Upper lobe of left lung (tissue), 6 donors: ENCODE results near the gene TMEM94. TPM values are rescaled to one million over a fixed set of nuclear protein-coding genes. Genes with fewer than 3 reads are reported as not detected.
"Not testable (repeated sequence)": the region's sequence is repeated elsewhere in the genome, so short reads cannot be mapped to it uniquely, and the experiment has no call there.

Experiments used
- ATAC-seq, 2 donors: fragments of 200-7000 bp; cut with Tn5 transposase; one replicate each; pipeline ENCODE4 v1.9.1; 2022; ENCODE audit warnings: mild to moderate bottlenecking in 2 of 2, moderate library complexity in 2 of 2; ENCODE audit not compliant: low FRiP score in 2 of 2
- DNase-seq, 2 donors: peaks; one replicate each; pipeline ENCODE4 v3.0.0-alpha.2; 2019 to 2020
- H3K27ac ChIP-seq, 4 donors: fragments of 200-600 bp; sonication (generic); one replicate each; pipeline ENCODE4 v1.5.1; 2016 to 2019
- H3K27me3 ChIP-seq, 4 donors: fragments of 200-600 bp; sonication (generic); one replicate each; pipeline ENCODE4 v1.5.1; 2017 to 2019
- H3K36me3 ChIP-seq, 4 donors: fragments of 200-600 bp; sonication (generic); one replicate each; pipeline ENCODE4 v1.5.1; 2016 to 2019
- H3K4me1 ChIP-seq, 4 donors: fragments of 200-600 bp; sonication (generic); one replicate each; pipeline ENCODE4 v1.5.1; 2018 to 2019
- H3K4me3 ChIP-seq, 4 donors: fragments of 200-600 bp; sonication (generic); one replicate each; pipeline ENCODE4 v1.5.1; 2017 to 2019; ENCODE audit warnings: mild to moderate bottlenecking in 2 of 4, moderate library complexity in 1 of 4
- H3K9me3 ChIP-seq, 4 donors: fragments of 200-600 bp; sonication (generic); one replicate each; pipeline ENCODE4 v1.5.1; 2018 to 2019
- CTCF ChIP-seq, 6 experiments: fragments of 450-650 bp in 4 of 6; fragments of 200-600 bp in 2 of 6; sonication (generic) in 2 of 6; IDR thresholded peaks; one replicate each; pipeline ENCODE4 v1.5.1; 2016 to 2019; ENCODE audit warnings: antibody characterized with exemption in 6 of 6
- EP300 ChIP-seq, 4 donors: sonication (generic); formaldehyde crosslinking; IDR thresholded peaks; one replicate each; pipeline ENCODE4 v1.5.1; 2017; ENCODE audit warnings: antibody characterized with exemption in 4 of 4, control low read depth in 2 of 4
- POLR2A ChIP-seq, 4 donors: fragments of 450-650 bp; IDR thresholded peaks; one replicate each; pipeline ENCODE4 v1.5.1; 2016 to 2017; ENCODE audit warnings: antibody characterized with exemption in 4 of 4, mild to moderate bottlenecking in 2 of 4
- POLR2AphosphoS5 ChIP-seq, 2 donors: sonication (generic); formaldehyde crosslinking; IDR thresholded peaks; one replicate each; pipeline ENCODE4 v1.5.1; 2017; ENCODE audit warnings: antibody characterized with exemption in 2 of 2
- WGBS, 2 donors: methylation state at CpG; one replicate each; pipeline ENCODE4 v1.1.5; 2017 to 2018; 5-methylcytosine and 5-hydroxymethylcytosine counted together
- total RNA-seq, 6 donors: library from RNA; depleted of rRNA in 4 of 6; stranded (reverse); fragments of >200 nt in 4 of 6; gene quantifications; one replicate each; pipeline versions ENCODE4 v1.1.0 to v1.2.1, GENCODE V29; 2016 to 2021
- donor health status: DM: no; HTN: no; CAD: no; lungs with moderate emphysema.
- donor health status: DM: no; HTN: yes; CAD: no; lungs with severe emphysema.

The TMEM94 gene
- total RNA-seq, 6 donors from 2014 or later = 62.3 to 320 (median 90.5) TPM

DNA sequence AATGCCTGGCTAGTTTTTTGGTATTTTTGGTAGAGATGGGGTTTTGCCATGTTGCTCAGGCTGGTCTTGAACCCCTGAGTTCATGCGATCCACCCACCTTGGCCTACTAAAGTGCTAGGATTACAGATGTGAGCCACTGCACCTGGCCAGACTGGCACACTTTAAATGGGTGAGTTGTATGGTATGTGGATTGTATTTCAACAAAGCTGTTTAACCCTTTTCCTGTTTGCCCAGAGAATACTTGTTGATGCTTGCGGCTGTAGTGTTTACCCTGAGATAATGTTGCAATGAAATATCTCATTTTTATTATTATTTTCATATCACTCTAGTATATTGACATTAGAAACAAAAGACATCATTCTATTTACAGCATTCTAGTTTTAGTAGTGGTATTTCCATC is 17.1 kb upstream of the TMEM94 start:
- Histone ChIP-seq H3K4me1 (peaks cover 13 to 26% (median 14%) of the 10 kb centered on the region in 4 donors), H3K36me3 (no peaks in the 10 kb centered on the region), H3K9me3 (no peaks in the 10 kb centered on the region), H3K27ac (peak overlapping the region in 2 of 4 donors; percentile 16 to 80), H3K4me3 (no peak overlapping the region), H3K27me3 (no peaks in the 10 kb centered on the region)
- TF ChIP-seq EP300 (IDR thresholded peaks at IDR 0.05) = no peak
- no peak for TF ChIP-seq CTCF (IDR thresholded peaks at IDR 0.05)
- TF ChIP-seq POLR2AphosphoS5 (IDR thresholded peaks at IDR 0.05) = no peak
- TF ChIP-seq POLR2A (IDR thresholded peaks at IDR 0.05) = no peak
- no peak for ATAC-seq
- DNase-seq = no peak
- WGBS, 2 donors = 64 to 73% methylated on average over 2 of the region's 2 CpGs

DNA sequence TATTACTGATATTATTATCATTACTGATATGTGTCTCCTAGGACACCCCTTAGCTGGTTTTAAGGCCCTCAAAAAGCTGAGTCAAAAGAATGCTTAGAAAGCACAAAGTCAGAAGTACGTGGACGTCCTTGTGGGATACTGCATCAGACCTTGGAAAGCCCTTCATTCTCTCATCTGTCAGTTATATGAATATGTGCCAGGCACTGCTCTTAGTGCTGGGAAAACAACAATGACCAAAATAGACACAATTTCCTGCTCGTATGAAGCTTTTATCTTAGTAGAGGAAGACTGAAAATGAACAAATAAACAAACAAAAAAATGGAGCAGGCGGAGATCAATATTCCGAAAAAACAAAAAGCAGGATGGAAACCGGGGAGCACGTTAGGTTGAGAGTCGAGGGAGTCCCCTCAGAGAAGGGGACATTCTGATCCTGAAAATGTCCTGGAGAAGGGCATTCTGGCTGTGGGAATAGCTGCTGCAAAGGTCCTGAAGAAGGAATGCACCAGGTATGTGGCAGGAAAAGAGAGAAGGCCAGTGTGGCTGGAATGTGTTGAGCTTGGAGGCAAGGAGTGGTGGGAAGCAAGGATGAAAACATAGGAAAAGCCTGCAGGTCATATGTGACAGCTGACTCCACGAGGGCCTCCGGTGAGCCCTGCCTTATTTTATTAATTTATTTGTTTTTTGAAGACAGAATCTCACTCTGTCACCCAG is 15.5 kb upstream of the TMEM94 start:
- TF ChIP-seq POLR2A (IDR thresholded peaks at IDR 0.05) (no peak), EP300 (IDR thresholded peaks at IDR 0.05) (peak in 3 of 4 donors; percentile 76 to 93 (median 87)), POLR2AphosphoS5 (IDR thresholded peaks at IDR 0.05) (peak in 1 of 2 donors; percentile 90), CTCF (IDR thresholded peaks at IDR 0.05) (no peak)
- H3K9me3 ChIP-seq = no peaks in the 10 kb centered on the region
- H3K27ac ChIP-seq = peak overlapping the region; percentile 37 to 83 (median 71)
- 46 to 62% methylated on average over 10 of the region's 10 CpGs for WGBS, 2 donors
- H3K4me3 ChIP-seq = no peak overlapping the region
- no peaks in the 10 kb centered on the region for H3K27me3 ChIP-seq
- ATAC-seq (peak in 1 of 2 donors; percentile 41), DNase-seq (no peak)
- H3K4me1 ChIP-seq = peaks cover 11 to 30% (median 19%) of the 10 kb centered on the region in 4 donors
- no peaks in the 10 kb centered on the region for H3K36me3 ChIP-seq

DNA sequence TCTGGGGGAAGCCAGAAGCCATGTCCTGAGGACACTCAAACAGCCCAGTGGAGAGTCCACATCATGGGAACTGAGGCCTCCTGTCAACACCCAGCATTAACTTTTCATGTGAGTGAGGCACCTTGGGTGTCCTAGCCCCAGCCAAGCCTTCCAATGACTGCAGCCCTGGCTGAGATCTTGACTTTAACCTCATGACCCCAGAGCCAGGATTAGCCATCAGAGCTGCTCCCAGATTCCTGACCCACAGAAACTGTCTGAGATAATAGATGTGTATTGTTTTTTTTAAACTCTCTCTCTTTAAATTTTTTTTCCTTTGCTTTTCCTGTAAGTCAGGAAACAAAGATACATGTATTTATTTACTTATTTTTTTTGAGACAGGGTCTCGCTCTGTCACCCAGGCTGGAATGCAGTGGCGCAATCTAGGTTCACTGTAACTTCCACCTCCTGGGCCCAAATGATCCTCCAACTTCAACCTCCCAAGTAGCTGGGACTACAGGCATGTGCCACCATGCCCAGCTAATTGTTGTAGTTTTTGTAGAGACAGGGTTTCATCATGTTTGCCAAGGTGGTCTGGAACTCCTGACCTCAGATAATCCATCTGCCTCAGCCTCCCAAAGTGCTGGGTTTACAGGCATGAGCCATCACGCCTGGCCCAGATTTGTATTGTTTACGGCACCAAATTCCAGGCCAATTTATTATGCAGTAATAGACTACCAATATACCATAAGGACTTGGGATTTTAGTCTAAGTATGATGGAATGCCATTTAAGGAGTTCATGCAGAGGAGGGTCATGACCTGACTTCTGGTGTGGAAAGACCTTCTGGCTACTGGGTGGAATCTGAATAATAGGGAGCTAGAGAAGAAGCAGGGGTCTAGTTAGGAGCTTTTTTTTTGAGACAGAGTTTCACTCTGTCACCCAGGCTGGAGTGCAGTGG is 14.0 kb upstream of the TMEM94 start:
- WGBS, 2 donors = 64 to 75% methylated on average over 3 to 4 of the region's 4 CpGs
- TF ChIP-seq POLR2AphosphoS5 (IDR thresholded peaks at IDR 0.05) (no peak), CTCF (IDR thresholded peaks at IDR 0.05) (no peak), EP300 (IDR thresholded peaks at IDR 0.05) (no peak), POLR2A (IDR thresholded peaks at IDR 0.05) (no peak)
- H3K9me3 ChIP-seq = no peaks in the 10 kb centered on the region
- H3K4me3 ChIP-seq = no peak overlapping the region
- H3K27ac ChIP-seq = peak overlapping the region; percentile 37 to 83 (median 71)
- no peaks in the 10 kb centered on the region for H3K27me3 ChIP-seq
- ATAC-seq (no peak), DNase-seq (no peak)
- H3K4me1 ChIP-seq = peaks cover 10 to 30% (median 19%) of the 10 kb centered on the region in 4 donors
- H3K36me3 ChIP-seq = no peaks in the 10 kb centered on the region

- peaks cover 10 to 30% (median 17%) of the 10 kb centered on the region in 4 donors for H3K4me1 ChIP-seq
- ATAC-seq (no peak), DNase-seq (no peak)
- 74 to 86% methylated on average over 3 of the region's 3 CpGs for WGBS, 2 donors
- H3K27me3 ChIP-seq = no peaks in the 10 kb centered on the region
- H3K9me3 ChIP-seq = no peaks in the 10 kb centered on the region
- H3K36me3 ChIP-seq = no peaks in the 10 kb centered on the region
- peak overlapping the region in 2 of 4 donors; percentile 80 to 83 for H3K27ac ChIP-seq
- TF ChIP-seq CTCF (IDR thresholded peaks at IDR 0.05) (no peak), POLR2A (IDR thresholded peaks at IDR 0.05) (no peak), POLR2AphosphoS5 (IDR thresholded peaks at IDR 0.05) (no peak), EP300 (IDR thresholded peaks at IDR 0.05) (no peak)
- no peak overlapping the region for H3K4me3 ChIP-seq
Observed at GRCh38 chr17:75445296-75445695, 11.1 kb upstream of the TMEM94 start.

DNA sequence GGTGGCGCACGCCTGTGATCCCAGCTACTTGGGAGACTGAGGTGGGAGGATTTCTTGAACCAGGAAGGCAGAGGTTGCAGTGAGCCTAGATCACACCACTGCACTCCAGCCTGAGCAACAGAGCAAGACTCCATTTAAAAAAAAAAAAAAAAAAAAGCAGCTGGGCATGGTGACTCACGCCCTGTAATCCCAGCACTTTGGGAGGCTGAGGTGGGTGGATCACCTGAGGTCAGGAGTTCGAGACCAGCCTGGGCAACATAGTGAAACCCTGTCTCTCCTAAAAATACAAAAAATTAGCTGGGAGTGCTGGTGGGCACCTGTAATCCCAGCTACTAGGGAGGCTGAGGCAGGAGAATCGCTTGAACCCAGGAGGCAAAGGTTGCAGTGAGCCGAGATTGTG is 10.5 kb upstream of the TMEM94 start:
- not testable (repeated sequence) for H3K9me3 ChIP-seq, H3K27me3 ChIP-seq, H3K4me3 ChIP-seq, H3K36me3 ChIP-seq, ATAC-seq, DNase-seq
- 88 to 97% methylated on average over 6 of the region's 6 CpGs for WGBS, 2 donors
- peak overlapping the region in 2 of 4 donors; percentile 8 to 80 for H3K27ac ChIP-seq
- H3K4me1 ChIP-seq = peaks cover 5 to 29% (median 16%) of the 10 kb centered on the region in 4 donors
